ENCODE measurements around the gene AUTS2. TPM values are rescaled to one million over a fixed set of nuclear protein-coding genes. Genes with fewer than 3 reads are reported as not detected.

Gene AUTS2
- total RNA-seq, 1 experiment from 2014 or later: 7.4 TPM

DNA sequence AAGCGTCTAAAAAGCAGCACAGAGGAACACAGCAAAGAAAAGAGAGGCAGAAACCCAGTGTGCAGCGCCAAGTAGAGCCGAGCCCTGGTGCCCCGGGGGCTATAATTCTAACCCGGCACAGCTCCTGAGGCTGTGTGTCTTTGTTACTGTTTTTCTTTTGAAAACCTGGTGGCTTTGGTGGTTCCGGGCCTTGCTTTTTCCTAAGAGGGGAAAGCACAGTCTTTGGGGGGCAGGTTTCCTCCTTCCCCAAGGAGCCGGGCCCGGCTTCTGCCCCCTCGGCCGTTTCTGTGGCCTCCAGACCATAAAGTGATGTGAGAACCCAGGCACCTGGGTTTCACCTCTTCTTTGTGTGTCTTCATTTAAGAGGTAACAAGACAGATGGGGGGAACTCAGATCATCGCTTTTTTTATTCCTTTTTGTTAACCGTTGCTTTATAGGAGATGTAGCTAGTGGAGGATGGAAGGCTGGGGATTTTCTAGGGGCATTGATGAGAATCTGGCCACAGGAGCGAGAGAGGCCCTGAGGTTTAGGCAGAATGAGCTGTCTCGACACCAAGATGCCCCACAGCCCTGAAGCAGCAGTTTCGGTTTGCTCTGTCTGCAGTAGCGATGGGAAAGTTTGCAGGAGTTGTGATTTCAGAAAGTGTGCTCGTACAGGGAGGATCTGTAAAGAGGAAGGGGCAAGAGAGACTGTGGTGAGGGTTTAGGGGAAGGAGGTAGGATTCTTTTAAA lies 1165.9 kb downstream of the AUTS2 start:
- DNase-seq (ENCODE audit: extremely low read depth, low read depth): no peak

DNA sequence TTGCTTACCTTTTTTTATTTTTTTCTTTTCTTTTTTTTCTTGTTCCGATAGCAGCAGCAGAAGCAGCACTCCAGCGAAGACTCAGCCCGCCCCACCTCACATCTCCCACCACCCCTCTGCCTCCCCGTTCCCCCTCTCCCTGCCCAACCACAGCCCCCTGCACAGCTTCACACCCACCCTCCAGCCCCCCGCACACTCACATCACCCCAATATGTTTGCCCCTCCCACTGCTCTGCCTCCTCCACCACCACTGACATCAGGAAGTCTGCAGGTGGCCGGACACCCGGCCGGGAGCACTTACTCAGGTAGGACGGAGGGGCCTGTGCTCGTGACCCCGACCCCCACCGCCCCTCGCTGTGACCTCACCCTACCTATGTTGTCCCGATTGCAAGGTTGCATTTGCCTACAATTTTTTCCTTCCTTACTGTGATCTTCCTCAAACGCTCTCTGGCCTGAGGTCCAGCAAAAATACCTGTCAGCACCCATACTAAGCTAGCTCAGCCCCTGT lies 1166.5 kb downstream of the AUTS2 start:
- no peak for DNase-seq (ENCODE audit: extremely low read depth, low read depth)

DNA sequence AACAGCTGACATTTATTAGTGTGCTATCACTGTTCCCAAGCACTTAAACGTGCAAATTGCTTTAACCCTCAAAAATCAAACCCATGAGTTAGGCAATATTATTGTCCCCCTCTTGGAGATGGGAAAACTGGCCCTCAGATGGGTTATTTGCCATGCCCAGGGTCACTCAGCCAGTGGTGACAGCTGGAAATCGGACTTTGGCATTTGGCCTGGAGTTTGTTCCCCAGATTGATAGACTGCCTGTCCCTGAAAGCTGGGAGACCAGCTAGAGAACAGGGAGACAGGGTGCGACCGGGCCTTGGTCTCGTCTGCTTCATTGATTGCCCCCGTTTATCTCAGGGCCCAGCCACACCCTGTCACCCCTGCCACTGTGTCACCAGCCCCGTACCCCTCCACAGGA lies 1167.4 kb downstream of the AUTS2 start:
- DNase-seq (ENCODE audit: extremely low read depth, low read depth): no peak

DNA sequence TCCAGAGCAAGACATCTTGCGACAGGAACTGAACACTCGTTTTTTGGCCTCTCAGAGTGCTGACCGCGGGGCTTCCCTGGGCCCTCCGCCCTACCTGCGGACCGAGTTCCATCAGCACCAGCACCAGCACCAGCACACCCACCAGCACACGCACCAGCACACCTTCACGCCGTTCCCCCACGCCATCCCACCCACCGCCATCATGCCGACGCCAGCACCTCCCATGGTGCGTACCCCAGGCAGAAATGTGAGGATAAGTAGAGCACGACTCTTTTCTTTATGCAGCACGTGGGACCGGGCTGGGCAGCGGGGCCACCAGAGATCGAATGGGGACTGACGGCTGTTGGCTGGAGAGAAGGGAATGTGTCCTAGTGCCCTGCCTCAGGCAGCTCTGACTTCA lies 1167.8 kb downstream of the AUTS2 start:
- DNase-seq (ENCODE audit: extremely low read depth, low read depth): no peak

DNA sequence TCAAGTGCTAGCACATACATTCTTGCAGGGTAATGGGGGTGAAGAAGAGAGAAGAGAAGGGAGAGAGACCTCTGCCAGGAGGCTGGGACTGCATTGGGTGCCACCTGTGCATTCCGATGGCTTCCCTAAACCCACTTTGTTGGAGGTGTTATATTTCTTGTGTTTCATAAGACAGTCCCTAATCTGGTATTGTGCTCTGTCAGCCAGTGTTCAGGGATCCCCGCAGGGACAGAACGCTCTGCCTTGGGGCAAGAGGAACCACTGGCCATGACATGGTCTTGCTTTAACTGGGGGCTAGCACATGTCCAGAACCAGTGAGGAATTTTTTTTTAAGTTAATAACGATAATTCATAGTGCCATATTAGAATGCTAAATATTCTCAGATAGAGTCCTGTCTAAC lies 1168.4 kb downstream of the AUTS2 start:
- DNase-seq (ENCODE audit: extremely low read depth, low read depth): no peak

DNA sequence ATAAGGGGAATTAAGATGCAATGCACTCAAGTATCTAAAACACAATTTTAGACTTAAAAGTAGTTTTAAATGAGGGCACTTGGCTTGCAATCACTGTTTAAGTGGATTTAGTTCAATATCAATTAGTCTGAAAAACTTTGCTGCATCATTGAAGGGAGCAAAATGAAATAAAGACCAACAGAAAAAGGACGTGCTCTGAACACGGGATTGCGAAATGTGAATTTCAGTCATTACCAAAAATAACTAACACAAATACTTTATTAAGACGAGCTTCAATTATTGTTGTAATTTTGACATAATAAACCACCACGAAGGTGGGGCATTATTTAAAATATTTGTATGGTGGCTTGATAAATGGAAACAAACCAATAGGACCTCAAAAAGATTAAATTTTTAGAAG lies 1171.9 kb downstream of the AUTS2 start:
- DNase-seq (ENCODE audit: extremely low read depth, low read depth): no peak

DNA sequence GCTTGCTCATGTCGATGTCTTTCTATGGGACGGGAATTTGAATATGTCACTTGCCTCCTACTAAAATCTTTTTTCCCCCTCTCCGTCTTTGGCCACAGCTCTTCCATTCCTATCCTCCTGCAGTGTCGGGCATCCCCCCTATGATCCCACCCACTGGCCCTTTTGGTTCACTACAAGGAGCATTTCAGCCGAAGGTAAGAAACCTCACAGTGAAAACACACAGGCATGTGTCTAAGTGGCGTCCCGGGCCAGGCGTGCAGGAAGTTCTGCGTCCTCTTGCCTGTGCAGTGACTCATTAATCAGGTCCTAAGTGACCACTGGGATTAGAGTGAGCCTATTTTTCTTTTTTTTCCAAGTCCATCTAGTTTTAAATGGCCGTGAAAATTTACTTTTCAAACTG lies 1173.2 kb downstream of the AUTS2 start:
- no peak for DNase-seq (ENCODE audit: extremely low read depth, low read depth)

DNA sequence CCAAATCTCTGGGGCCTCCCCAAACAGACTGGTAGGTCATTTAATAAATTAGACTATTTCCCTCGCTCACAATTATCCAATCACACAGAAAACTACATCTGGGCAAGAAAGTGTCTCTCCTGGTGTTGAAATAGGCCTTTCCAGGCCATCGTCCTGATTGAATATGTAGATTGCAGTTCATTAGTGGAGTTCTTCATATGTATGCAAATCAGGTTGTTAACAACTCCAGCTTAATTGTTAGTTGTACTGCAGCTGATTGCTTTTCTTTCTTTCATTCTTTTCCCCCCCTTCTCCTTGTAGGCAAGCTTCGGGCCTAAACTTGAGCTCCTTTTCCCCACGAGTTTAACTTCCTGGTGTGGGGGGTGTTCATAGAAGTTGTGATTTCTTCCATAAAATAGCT lies 1174.6 kb downstream of the AUTS2 start:
- no peak for DNase-seq (ENCODE audit: extremely low read depth, low read depth)

DNA sequence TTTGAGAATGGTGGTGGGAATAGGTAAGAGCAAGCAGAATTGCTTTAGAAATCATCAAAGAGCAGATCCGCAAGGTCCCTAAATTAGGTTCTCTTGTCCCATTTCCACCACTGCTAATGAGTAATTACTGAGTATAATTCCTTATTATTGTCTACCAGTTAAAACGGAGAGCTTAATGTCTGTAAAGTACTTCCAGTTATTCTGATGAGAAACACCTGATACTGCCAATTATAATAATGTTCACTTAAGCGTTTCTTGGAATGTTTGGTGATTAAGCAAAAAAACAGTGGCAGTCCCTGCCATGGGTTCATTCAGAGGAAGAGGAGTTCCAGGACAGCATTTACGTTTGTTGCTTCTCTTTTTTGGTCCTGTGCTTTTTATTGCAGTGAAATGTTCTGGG lies 1175.1 kb downstream of the AUTS2 start:
- DNase-seq (ENCODE audit: extremely low read depth, low read depth): no peak

DNA sequence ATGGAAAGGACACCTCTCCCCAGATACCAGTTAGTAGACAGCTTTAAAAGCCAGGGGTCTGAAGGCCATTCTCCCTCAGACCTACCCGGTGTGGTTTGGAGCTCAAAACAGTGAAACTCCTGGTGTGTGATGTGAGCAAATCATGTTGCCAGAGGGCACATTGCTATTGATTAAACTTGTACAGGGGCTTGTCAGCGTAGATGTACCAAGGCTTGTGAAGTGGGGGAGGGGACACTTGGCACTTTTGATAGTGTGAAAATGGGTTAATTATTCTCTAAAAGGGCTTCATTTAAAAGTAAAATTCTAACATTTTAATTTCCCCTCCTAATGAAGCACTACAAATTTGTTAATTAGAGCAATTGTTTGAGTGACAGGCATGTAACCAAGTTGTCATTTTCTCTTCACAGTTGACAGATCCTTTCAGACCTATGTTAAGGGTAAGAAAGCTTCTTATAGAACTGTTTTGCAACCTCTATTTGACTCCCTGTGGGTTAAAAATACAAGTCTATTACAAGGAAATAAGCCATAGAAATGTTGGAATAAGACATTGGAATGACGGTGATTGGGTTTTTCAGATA lies 1176.8 kb downstream of the AUTS2 start:
- no peak for DNase-seq (ENCODE audit: extremely low read depth, low read depth)

DNA sequence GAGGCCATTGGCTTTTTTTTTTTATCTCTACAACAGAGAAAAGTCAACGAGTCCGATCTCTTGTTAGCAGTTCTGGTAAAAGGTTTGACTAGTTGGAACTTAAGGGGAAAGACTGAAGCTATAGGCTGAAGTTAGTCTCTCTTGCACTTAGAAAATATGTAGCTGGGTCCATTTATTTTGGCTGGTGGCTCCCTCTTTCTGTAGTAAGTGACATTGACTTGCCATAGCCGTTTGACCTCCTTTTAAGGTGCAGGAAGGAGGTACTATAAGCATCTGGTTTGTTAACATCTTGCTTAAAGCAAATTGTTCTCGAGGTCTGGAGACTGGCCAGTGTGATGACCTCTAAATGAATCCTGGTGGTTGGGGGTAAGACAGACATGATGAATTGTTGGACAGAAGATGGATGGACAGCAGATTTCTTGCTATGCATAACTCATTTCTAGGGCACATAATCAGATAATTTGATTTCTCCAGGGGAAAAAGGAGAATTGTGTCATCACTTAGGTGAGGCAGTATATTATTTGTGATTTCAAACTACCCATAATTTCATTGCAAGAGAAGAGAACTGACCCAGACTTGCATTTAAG lies 1177.4 kb downstream of the AUTS2 start:
- no peak for DNase-seq (ENCODE audit: extremely low read depth, low read depth)

DNA sequence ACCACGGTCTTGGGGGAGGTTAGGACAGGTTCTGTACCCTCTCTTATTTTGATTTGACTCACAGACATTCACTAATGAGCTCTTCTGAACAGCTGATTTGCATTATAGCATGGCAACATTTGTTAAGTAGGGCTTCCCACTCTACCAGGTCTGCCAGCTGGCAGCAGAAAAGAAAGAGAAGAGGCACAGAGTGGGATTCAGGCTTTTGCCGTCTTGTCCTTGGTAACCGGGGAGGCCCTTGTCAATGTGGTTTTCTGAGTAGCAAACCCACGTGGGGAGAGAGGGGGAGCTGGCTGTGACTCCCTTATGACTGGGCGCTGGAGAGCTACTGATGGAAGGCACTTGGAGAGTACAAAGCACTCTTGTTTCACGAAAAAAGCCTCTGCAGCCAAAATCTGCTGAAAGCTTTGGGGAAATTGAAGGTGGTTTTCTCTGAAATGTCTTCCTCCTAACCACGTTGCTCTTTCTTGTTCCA lies 1178.4 kb downstream of the AUTS2 start:
- no peak for DNase-seq (ENCODE audit: extremely low read depth, low read depth)

DNA sequence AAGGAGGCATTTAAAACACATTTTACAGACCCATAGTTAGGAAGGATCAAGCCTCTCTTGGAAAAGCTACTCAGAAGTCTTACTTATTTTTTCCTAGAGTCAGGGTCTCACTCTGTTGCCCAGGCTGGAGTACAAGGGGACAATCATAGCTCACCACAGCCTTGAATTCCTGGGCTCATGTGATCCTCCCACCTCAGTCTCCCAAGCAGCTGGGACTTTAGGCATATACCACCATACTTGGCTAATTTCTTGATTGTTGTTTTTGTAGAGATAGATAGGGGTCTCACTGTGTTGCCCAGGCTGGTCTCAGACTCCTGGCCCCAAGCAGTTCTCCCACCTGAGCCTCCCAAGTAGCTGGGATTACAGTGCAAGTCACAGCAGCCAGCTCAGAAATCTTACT lies 1179.0 kb downstream of the AUTS2 start:
- DNase-seq (ENCODE audit: extremely low read depth, low read depth): no peak

DNA sequence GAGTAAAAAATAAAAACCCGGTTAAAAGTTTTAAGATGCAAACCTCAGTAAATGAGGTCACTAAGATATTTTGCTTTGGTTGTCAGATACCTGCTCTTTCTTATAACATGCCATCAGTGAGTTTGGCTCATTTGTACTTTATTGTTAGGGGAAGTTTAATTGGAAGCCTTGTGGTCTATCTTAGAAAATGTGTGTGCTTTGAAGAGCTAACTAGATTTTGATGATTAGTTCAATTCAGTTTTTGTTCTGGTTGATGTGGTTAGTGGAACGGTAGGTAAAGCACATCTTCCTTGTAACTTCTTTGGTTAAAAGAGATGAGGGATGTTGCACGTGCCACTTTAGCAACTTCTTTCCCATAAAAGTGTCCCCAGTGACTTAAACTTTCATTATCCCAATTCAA lies 1180.3 kb downstream of the AUTS2 start:
- DNase-seq (ENCODE audit: extremely low read depth, low read depth): no peak

DNA sequence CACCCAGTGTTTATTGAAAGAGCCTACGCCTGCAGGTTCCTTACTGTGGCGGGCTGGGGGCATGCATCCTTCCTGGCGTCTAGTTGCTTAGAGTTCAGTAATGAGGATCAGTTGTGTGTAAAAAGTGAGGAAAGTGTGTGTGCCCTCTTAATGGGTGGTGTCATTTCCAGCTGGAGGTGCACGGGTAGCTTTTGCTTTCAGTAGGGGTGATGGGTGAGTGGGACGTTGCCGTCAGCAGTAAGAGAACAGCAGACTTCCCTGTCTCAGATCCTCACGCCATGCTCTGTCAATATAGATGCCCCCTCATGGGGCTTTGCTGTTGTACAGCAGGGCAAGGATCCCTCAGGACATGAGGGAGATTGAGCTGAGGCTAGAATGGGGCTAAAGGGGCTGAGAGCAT lies 1181.0 kb downstream of the AUTS2 start:
- no peak for DNase-seq (ENCODE audit: extremely low read depth, low read depth)

DNA sequence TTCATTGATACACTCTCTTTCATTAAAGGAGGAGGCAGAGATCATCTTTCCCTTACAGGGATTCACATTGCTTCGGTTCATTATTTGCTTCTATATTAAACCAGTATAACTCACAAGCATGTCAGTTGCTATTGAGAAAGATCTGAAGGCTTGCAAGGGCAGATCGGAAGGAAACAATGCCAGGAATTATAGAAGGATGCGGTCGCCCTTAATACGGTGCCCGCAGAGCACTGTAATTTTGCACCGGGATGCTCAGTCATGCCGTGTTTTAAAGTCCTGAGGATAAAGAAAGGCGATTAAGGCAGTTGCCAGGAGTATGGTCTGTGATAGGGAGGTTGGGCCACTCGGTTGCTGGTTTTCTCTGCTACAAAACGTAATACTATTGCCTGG lies 1183.6 kb downstream of the AUTS2 start:
- DNase-seq (ENCODE audit: extremely low read depth, low read depth): no peak

DNA sequence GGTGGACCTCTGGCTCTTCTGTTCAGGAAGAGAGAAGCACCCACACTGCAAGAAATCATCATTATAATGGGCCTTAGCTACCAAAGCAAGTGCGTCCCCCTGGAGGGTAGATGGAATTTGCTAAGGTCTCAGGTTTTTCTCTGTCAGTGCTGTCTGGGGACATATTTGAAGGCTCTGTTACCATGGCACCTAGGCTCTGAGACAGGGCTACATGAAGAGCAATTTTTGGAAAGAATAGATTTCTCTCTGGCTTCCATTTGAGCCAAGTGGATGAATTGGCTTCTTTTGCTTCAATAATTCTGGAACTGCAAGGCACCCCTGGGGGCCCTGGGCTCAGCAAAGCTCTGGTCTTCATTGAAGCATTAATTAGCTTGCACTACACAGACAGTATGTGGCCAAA lies 1184.5 kb downstream of the AUTS2 start:
- DNase-seq (ENCODE audit: extremely low read depth, low read depth): no peak

DNA sequence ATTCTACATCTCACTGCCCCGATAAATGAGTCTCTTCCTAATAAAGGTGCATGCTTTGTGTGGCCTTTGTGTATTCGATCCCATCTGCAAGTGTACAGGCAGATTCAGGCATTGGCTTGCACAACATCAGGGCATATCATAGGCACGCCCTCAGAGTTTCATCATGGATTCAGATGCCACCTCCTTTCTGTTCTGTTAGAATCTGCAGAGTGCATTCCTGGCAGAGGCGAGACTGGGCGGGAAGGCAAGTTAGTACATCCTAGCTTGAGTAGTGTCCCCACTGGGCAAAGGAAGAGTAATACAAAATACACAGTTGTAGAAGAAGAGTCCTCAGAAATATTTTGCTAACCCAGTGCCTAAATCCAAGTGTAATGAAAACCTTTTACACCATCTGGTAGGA lies 1187.2 kb downstream of the AUTS2 start:
- no peak for DNase-seq (ENCODE audit: extremely low read depth, low read depth)

DNA sequence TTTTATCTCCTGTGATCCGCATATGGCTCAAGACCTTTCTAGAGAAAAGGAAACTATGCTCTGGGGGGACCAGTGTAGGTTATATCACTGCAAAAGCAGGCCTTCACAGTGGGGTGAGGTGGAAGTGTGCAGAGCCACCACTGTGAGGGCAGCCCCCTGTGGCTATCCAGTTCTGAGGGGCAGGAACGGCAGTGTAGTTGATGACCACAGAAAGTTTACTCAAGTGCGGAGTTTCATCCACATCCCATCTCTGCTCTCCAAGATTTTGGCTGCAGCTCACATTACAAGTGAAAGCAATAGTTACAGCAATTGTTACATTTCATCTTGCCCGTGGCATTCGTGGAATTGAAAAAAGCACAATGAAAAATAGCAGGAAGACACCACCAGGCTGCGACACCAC lies 1187.8 kb downstream of the AUTS2 start:
- DNase-seq (ENCODE audit: extremely low read depth, low read depth): no peak

DNA sequence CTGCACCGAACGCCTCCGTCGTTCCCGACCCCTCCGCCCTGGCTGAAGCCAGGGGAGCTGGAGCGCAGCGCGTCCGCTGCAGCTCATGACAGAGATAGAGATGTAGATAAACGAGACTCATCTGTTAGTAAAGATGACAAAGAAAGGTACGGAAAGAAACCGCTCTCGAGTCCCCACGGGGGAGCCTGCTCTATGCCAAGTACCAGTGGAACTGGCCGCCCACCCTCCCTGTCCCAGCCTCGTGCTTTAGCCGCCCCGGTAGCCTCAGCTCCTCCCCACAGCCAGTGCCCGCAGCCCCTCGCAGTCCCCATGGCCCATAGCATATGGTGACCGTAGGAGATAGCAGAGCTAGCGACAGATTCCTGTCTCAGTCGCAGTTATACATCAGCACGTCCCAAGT lies 1189.0 kb downstream of the AUTS2 start:
- DNase-seq (ENCODE audit: extremely low read depth, low read depth): no peak

DNA sequence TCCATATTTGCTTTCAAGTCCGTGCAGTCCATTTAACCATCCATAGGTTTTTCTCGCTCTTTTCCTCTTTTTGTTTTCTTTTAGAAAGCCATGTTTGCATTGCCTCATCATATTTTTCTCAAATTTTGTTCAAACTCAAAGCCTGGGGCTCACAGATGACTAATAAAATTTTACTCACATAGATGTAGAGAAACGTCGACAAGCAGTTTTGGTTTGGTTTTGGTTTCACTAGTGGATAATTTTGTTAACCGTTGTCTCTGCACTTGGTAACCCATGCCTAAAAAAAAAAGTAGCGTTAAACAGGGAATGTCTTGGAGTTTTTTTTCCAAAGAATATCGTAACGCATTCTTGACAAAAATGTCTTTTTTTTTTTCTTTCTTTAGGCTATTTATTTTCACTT lies 1189.5 kb downstream of the AUTS2 start:
- no peak for DNase-seq (ENCODE audit: extremely low read depth, low read depth)

DNA sequence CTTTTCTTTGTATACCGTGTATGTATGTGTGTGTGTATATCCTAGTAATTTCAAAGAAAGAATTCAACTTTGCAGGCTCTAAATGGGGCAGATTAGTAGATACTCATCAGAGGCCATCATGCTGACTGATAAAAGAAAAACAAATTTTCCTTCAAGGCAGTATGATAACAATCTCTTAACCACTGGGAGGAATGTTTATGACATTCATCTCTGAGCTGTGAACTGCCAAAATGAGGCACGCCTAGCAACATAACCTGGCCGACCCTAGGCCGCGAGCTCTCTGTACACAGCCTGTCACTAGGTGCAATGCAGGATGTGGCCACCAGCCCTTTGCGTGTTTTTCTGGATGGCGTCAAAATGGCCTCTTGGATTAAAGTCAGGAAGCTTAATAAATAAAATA lies 1190.0 kb downstream of the AUTS2 start:
- no peak for DNase-seq (ENCODE audit: extremely low read depth, low read depth)

All from NCI-H460 (cell line).